Measurements from ENCODE around the gene BHLHE41.
A peak's percentile ranks its signal among the peaks of the same experiment; 100 is the strongest.

BHLHE41 gene

DNA sequence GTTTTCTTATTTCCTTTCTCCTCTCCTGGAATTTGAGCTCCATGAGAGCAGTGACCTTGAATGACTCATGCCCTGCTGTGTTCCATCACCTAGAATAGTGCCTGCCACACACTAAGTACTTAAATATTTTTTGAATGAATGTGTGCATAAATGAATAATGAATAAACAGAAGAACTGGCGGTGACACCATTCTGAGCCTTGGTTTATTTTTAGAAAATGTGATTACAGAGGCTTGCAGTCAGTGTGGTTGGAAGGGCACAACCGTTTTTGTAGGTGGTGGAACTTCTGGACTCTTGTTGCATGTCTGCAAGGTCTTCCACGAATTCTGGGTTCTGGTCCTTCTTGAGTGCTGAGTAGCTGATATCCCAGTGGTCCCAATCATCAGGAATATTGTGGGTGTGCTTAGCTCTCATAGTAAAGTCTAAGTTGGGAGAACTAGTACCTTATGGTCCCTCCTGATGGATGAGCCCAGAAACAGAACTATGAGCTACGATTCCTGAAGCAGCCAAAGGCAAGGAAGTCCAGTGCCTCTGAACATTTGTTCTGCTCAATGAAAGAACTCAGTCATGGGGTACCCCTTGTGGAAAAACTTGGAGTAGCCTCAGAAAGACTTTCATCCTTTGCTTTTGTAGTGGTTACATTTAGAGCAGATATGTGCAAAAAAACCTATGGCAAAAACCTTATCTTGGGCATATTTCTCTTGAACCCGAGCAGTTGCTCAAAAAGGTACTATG is 28.8 kb upstream of the BHLHE41 start:
- H3K27me3 ChIP-seq (replicated peaks; ENCODE audit: control insufficient read depth, insufficient read depth, low read length) = no peaks in the 10 kb centered on the region
- H3K4me1 ChIP-seq (ENCODE audit: control insufficient read depth, insufficient read depth, low read length) = peaks cover 43% of the 10 kb centered on the region
- no peaks in the 10 kb centered on the region for H3K9me3 ChIP-seq (ENCODE audit: control insufficient read depth, low read length)
- H3K4me3 ChIP-seq (ENCODE audit: low read length) = peak overlapping the region; percentile 16
- peak; percentile 86 for DNase-seq (ENCODE audit: low read depth)
- H3K9ac ChIP-seq (ENCODE audit: low read length) = peak overlapping the region; percentile 2
- H3K36me3 ChIP-seq (ENCODE audit: control insufficient read depth, insufficient read depth, low read length, severe bottlenecking) = no peaks in the 10 kb centered on the region

DNA sequence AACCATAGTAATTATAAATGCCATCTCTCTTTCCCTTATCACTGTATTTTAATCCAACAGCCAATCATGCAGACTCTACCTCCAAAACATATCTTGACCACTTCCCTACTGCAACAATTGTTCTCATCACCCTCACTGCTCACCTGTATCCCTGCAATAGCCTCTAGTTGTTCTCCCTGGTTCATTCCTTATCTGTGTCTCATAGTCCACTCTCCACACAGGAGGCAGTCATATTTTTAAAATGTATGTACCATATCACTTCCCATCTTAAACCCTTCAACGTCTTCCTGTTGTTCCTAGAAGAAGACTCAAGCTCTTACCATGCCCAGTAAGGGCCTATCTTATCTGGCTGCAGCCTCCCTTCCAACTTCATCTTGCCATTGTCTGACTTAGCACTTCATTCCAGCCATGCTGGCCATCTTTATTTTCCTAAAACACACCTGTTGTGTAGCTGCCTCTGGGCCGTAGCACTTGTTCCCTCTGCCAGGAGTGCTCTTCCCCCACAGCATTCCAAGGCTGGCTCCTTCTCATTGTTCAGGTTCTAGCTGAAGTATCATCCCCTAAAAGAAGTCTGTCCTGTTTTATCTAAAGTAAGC is 27.8 kb upstream of the BHLHE41 start:
- DNase-seq (ENCODE audit: low read depth) = no peak
- H3K36me3 ChIP-seq (ENCODE audit: control insufficient read depth, insufficient read depth, low read length, severe bottlenecking) = no peaks in the 10 kb centered on the region
- peaks cover 43% of the 10 kb centered on the region for H3K4me1 ChIP-seq (ENCODE audit: control insufficient read depth, insufficient read depth, low read length)

DNA sequence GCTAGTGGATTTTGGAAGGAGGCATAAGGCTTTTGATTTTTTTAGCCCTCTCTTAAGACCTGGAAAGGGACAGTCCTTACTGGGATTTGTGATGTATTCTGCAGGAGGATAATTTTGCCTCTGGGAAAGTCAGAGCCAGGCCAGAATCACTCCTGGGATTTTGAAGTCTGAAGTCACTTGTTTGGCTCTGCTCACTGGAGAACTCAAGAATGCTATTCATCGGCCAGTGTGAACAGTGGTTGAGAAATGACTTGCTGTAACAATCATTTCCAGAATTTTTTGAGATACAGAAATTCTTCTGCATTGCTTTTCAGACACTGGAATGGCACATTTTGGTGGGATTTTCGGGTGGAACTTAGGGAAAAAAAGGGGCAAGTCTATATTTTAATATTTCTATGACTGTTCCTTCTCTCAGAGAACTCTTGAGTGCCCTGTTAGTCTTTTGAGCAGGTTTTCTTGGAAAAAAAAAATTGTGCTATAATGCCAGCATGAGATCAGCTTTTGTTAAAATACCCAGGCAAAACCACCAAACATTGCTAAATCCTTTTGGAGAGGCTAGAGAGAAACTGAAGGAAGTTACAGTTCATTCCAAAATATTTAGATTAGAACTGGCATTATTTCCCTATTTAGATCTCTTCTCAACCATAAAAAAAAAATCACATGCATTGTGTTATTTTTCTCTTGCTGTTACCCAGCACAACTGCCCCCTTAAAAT is 26.1 kb upstream of the BHLHE41 start:
- Histone ChIP-seq H3K27me3 (replicated peaks; ENCODE audit: control insufficient read depth, insufficient read depth, low read length) (no peaks in the 10 kb centered on the region), H3K4me3 (ENCODE audit: low read length) (peak overlapping the region; percentile 40), H3K4me1 (ENCODE audit: control insufficient read depth, insufficient read depth, low read length) (peaks cover 43% of the 10 kb centered on the region), H3K9me3 (ENCODE audit: control insufficient read depth, low read length) (no peaks in the 10 kb centered on the region), H3K36me3 (ENCODE audit: control insufficient read depth, insufficient read depth, low read length, severe bottlenecking) (no peaks in the 10 kb centered on the region), H3K9ac (ENCODE audit: low read length) (peak overlapping the region; percentile 66)
- peak; percentile 86 for DNase-seq (ENCODE audit: low read depth)

More for the DNA sequence above, 27.8 kb upstream of the BHLHE41 start:
- H3K9ac ChIP-seq (ENCODE audit: low read length) = no peak overlapping the region
- no peak overlapping the region for H3K4me3 ChIP-seq (ENCODE audit: low read length)
- no peaks in the 10 kb centered on the region for H3K27me3 ChIP-seq (replicated peaks; ENCODE audit: control insufficient read depth, insufficient read depth, low read length)
- H3K9me3 ChIP-seq (ENCODE audit: control insufficient read depth, low read length) = no peaks in the 10 kb centered on the region

DNA sequence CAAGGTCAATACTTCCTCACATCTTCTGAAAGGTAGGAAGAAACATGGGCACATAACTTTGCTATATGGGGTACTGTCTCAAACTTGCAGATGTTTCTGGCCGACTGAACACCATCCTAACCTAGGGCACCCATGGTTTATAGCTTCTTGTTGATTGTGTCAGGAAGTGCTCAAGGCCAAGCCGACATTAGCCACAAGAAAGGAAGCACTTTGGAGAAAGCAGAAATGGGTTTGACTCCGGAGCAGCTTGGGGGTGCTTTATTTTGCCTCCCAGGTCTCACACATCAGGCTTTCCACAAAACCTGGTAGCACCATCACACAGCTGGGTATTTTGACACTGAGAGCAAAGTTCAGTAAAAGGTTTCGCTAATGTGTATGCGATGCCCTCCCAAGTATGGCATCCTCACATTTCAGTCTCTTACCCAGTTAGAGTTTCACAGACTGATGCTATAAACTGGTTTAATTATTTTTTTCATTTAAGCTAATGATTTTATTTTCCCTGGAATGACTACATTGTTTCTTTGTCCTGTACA is 25.2 kb upstream of the BHLHE41 start:
- no peaks in the 10 kb centered on the region for H3K36me3 ChIP-seq (ENCODE audit: control insufficient read depth, insufficient read depth, low read length, severe bottlenecking)
- H3K4me3 ChIP-seq (ENCODE audit: low read length) = no peak overlapping the region
- no peaks in the 10 kb centered on the region for H3K9me3 ChIP-seq (ENCODE audit: control insufficient read depth, low read length)
- no peak overlapping the region for H3K9ac ChIP-seq (ENCODE audit: low read length)
- no peak for DNase-seq (ENCODE audit: low read depth)
- H3K27me3 ChIP-seq (replicated peaks; ENCODE audit: control insufficient read depth, insufficient read depth, low read length) = no peaks in the 10 kb centered on the region
- H3K4me1 ChIP-seq (ENCODE audit: control insufficient read depth, insufficient read depth, low read length) = peaks cover 43% of the 10 kb centered on the region

DNA sequence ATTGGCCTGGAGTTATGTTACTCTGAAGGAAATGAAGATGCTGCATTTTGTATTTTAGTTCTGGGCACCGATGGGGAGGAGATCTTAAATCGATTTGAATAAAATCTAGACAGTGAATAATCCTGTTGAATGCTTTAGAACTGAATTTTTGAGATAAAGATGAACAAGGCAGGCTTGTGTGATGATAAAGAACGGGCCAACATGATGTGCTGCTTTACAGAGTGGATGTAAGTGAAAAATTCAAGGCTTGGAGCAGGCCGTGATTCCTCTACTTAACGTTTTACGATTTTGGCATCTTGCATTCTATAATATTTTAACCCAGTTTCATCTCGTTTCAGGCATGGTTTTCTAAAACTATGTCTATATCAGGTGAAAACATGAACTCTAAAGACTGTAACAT is 23.5 kb upstream of the BHLHE41 start:
- H3K4me1 ChIP-seq (ENCODE audit: control insufficient read depth, insufficient read depth, low read length) = peaks cover 31% of the 10 kb centered on the region
- H3K9ac ChIP-seq (ENCODE audit: low read length) = no peak overlapping the region
- no peak for DNase-seq (ENCODE audit: low read depth)
- H3K4me3 ChIP-seq (ENCODE audit: low read length) = no peak overlapping the region
- no peaks in the 10 kb centered on the region for H3K27me3 ChIP-seq (replicated peaks; ENCODE audit: control insufficient read depth, insufficient read depth, low read length)
- H3K9me3 ChIP-seq (ENCODE audit: control insufficient read depth, low read length) = no peaks in the 10 kb centered on the region
- no peaks in the 10 kb centered on the region for H3K36me3 ChIP-seq (ENCODE audit: control insufficient read depth, insufficient read depth, low read length, severe bottlenecking)

DNA sequence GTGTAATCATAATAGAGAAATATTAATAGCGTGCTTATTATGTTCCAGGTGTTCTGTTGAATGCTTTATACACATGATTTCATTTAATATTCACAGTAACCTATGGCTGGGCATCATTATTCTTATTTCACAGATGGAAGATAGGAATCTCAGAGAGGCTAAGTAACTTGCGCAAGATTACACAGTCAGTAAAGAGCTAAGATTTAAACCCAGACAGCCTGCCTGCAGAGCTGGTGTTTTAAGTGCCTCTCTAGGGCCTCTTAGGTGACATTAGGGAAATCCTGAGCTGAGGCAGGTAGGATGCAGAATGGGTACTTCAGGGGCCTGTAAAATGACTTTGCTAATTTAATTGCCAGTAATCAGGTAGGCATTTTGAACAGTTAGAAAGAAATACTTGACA is 18.5 kb upstream of the BHLHE41 start:
- Histone ChIP-seq H3K27me3 (replicated peaks; ENCODE audit: control insufficient read depth, insufficient read depth, low read length) (no peaks in the 10 kb centered on the region), H3K4me3 (ENCODE audit: low read length) (no peak overlapping the region), H3K9ac (ENCODE audit: low read length) (no peak overlapping the region), H3K9me3 (ENCODE audit: control insufficient read depth, low read length) (no peaks in the 10 kb centered on the region), H3K4me1 (ENCODE audit: control insufficient read depth, insufficient read depth, low read length) (no peaks in the 10 kb centered on the region), H3K36me3 (ENCODE audit: control insufficient read depth, insufficient read depth, low read length, severe bottlenecking) (no peaks in the 10 kb centered on the region)
- DNase-seq (ENCODE audit: low read depth) = no peak

DNA sequence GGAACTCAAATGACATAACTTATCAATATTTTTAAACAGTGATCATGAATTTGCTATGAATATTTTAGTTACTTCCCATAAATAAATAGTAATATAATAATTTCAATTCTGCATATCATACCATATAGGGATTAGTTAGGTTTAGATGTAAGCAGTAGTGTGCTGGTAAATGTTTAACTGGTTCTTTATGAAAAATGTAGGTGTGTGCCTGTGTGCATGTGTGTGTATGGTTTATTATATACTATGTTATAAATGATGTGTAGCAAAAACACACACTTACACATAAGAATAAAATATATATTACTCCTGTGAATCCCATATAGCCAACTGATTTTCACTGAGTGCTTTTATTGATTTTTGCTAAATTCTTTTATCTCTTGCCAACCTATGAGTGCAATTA is 14.0 kb upstream of the BHLHE41 start:
- no peak for DNase-seq (ENCODE audit: low read depth)
- Histone ChIP-seq H3K4me3 (ENCODE audit: low read length) (no peak overlapping the region), H3K36me3 (ENCODE audit: control insufficient read depth, insufficient read depth, low read length, severe bottlenecking) (no peaks in the 10 kb centered on the region), H3K9me3 (ENCODE audit: control insufficient read depth, low read length) (no peaks in the 10 kb centered on the region), H3K27me3 (replicated peaks; ENCODE audit: control insufficient read depth, insufficient read depth, low read length) (no peaks in the 10 kb centered on the region), H3K4me1 (ENCODE audit: control insufficient read depth, insufficient read depth, low read length) (no peaks in the 10 kb centered on the region), H3K9ac (ENCODE audit: low read length) (no peak overlapping the region)

DNA sequence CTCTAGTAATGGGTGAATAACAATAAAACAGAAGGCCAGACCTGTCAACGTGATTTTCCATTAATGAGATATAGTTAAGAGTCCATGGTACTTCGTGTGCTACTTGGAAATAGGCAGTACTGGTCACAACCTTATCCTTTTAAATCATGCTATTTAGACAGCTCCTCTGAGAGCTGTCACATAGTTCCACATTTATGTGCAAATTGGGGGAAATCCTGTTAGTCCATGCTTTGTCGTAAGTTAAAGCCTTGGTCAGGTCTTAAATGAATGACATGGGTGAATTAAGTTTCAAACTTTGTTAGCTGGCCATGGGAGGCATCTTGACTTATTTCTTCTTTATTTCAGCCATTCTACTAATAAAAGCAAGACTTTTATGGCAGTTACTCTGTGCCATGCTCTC is 11.9 kb upstream of the BHLHE41 start:
- peaks cover 6% of the 10 kb centered on the region for H3K27me3 ChIP-seq (replicated peaks; ENCODE audit: control insufficient read depth, insufficient read depth, low read length)
- DNase-seq (ENCODE audit: low read depth) = no peak
- H3K4me3 ChIP-seq (ENCODE audit: low read length) = no peak overlapping the region
- no peaks in the 10 kb centered on the region for H3K4me1 ChIP-seq (ENCODE audit: control insufficient read depth, insufficient read depth, low read length)
- no peaks in the 10 kb centered on the region for H3K36me3 ChIP-seq (ENCODE audit: control insufficient read depth, insufficient read depth, low read length, severe bottlenecking)
- no peak overlapping the region for H3K9ac ChIP-seq (ENCODE audit: low read length)
- H3K9me3 ChIP-seq (ENCODE audit: control insufficient read depth, low read length) = no peaks in the 10 kb centered on the region

DNA sequence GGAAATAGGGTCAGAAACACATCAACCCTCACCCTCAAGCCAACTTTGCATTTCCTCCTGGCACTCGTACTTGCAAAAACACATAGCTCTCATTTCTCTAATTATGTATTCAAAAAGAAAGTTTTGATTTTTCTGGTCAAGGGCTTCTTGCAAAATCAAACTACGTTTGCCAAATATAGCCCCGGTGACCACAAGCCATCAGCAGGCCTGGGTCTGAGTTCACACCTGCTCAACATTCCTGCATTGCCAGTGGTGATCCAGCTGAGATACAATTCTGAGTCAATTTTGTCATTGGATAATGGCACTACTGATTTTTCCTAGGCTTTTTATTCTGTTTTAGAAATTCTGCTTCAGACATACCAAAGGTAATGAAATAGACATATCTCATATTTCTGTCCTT is 10.7 kb upstream of the BHLHE41 start:
- Histone ChIP-seq H3K9me3 (ENCODE audit: control insufficient read depth, low read length) (no peaks in the 10 kb centered on the region), H3K4me3 (ENCODE audit: low read length) (no peak overlapping the region), H3K36me3 (ENCODE audit: control insufficient read depth, insufficient read depth, low read length, severe bottlenecking) (no peaks in the 10 kb centered on the region), H3K27me3 (replicated peaks; ENCODE audit: control insufficient read depth, insufficient read depth, low read length) (peaks cover 10% of the 10 kb centered on the region), H3K4me1 (ENCODE audit: control insufficient read depth, insufficient read depth, low read length) (no peaks in the 10 kb centered on the region), H3K9ac (ENCODE audit: low read length) (no peak overlapping the region)
- no peak for DNase-seq (ENCODE audit: low read depth)

DNA sequence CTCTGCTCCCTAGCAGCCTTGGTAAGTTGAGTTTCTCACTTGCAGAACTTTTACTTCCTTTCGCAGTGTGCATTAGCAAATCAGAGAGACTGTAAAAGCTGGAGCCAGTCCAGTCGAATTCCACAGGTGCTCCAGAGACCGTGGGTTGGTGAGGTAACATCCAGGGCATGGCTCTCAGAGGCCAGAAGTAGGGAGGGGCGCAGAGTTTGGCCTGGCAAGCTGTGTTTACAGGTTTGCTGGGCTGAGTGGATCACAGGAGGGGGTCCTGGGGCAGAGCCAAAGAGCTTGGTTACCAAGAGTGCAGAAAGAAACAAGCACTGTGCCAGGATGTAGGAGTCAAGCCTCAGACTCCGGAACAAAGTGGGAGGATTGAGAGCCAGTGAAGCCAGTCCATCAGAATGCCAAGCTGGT is 10.2 kb upstream of the BHLHE41 start:
- H3K9me3 ChIP-seq (ENCODE audit: control insufficient read depth, low read length) = no peaks in the 10 kb centered on the region
- DNase-seq (ENCODE audit: low read depth) = no peak
- no peak overlapping the region for H3K4me3 ChIP-seq (ENCODE audit: low read length)
- H3K27me3 ChIP-seq (replicated peaks; ENCODE audit: control insufficient read depth, insufficient read depth, low read length) = peaks cover 10% of the 10 kb centered on the region
- no peaks in the 10 kb centered on the region for H3K36me3 ChIP-seq (ENCODE audit: control insufficient read depth, insufficient read depth, low read length, severe bottlenecking)
- no peaks in the 10 kb centered on the region for H3K4me1 ChIP-seq (ENCODE audit: control insufficient read depth, insufficient read depth, low read length)
- H3K9ac ChIP-seq (ENCODE audit: low read length) = no peak overlapping the region

DNA sequence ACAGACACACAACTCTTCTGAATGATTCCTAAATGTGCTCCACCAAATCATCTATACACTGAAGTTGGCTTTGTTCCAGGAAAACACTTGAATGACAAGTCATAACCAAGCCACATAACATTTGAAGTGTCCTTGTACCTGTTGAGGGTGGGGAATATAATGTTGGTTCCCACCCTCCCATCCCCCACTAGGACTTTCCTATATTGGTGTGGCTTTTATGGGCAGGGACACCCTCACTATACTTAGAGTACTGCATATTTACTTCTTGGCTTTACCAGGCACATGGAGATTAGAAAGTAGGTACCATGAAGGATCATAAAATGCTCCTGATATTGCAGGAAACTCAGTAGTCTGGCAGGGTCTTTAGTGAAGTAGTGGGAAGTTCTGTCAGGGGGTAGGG is 9.7 kb upstream of the BHLHE41 start:
- DNase-seq (ENCODE audit: low read depth) = no peak
- Histone ChIP-seq H3K4me1 (ENCODE audit: control insufficient read depth, insufficient read depth, low read length) (no peaks in the 10 kb centered on the region), H3K27me3 (replicated peaks; ENCODE audit: control insufficient read depth, insufficient read depth, low read length) (peaks cover 10% of the 10 kb centered on the region), H3K9me3 (ENCODE audit: control insufficient read depth, low read length) (no peaks in the 10 kb centered on the region), H3K9ac (ENCODE audit: low read length) (no peak overlapping the region), H3K36me3 (ENCODE audit: control insufficient read depth, insufficient read depth, low read length, severe bottlenecking) (no peaks in the 10 kb centered on the region), H3K4me3 (ENCODE audit: low read length) (no peak overlapping the region)
